ENCODE results near the gene WHAMM.
A peak's percentile ranks its signal among the peaks of the same experiment; 100 is the strongest.
"Not testable (repeated sequence)": the region's sequence is repeated elsewhere in the genome, so short reads cannot be mapped to it uniquely, and the experiment has no call there.

WHAMM gene

DNA sequence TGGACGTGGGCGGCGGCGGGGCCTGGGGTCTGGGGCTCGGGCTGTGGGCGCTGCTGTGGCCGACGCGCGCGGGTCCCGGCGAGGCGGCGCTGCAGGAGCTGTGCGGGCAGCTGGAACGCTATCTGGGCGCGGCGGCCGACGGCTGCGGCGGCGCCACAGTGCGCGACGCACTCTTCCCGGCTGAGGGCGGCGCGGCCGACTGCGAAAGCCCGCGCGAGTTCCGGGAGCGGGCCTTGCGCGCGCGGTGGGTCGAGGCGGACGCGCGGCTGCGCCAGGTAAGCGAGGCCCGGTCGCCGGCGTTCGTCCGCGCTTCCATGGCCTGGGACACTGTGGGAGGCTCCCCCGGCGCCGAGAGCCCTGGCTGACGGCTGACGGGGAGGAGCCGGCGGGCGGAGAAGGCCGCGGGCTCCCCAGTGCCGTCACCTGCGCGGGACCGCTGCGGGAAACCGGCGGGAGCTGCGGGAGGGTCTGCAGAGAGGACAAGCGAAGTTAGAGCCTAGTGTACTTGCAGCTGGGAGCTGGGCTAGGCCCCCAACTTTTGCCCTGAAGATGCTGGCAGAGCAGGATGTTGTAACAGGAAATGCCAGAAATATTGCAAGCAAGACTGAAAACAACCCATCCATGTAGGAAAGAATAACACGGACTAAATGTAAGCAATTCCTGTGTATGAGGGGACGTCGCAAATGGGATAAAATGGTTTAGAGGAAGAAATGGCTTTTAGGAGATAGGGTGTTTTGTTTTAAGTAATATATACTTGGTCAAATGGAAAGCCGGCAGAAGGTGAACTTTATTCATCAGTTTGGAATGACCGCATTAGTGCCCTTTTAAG is 847 bp downstream of the WHAMM start:
- H3K36me3 Mint-ChIP-seq, result peaks cover 9% of the 10 kb centered on the region
- DNase-seq (ENCODE audit: low spot score in 2 of 2) (peak; percentile 32), ATAC-seq (ENCODE audit: low read depth) (peak; percentile 17)
- H3K4me3 Mint-ChIP-seq, result peak overlapping the region; percentile 88
- no peaks in the 10 kb centered on the region for H3K9me3 Mint-ChIP-seq
- peak overlapping the region; percentile 96 for H3K27ac Mint-ChIP-seq
- peaks cover 33% of the 10 kb centered on the region for H3K4me1 Mint-ChIP-seq
- H3K27me3 Mint-ChIP-seq, result no peaks in the 10 kb centered on the region

- DNase-seq (ENCODE audit: low spot score in 2 of 2), result peak in 1 of 2 donors; percentile 45
- Mint-ChIP-seq H3K4me1 (peaks cover 31% of the 10 kb centered on the region), H3K27me3 (no peaks in the 10 kb centered on the region), H3K27ac (peak overlapping the region; percentile 96), H3K36me3 (peaks cover 9% of the 10 kb centered on the region), H3K4me3 (peak overlapping the region; percentile 88), H3K9me3 (no peaks in the 10 kb centered on the region)
- ATAC-seq (ENCODE audit: low read depth), result no peak
These were observed 1.5 kb downstream of the WHAMM start for GRCh38 chr15:82810890-82811426.

- ATAC-seq (ENCODE audit: low read depth) (no peak), DNase-seq (ENCODE audit: low spot score in 2 of 2) (no peak)
- Mint-ChIP-seq H3K27ac (peak overlapping the region; percentile 96), H3K27me3 (no peaks in the 10 kb centered on the region), H3K4me1 (peaks cover 28% of the 10 kb centered on the region), H3K36me3 (peaks cover 16% of the 10 kb centered on the region), H3K9me3 (no peaks in the 10 kb centered on the region), H3K4me3 (no peak overlapping the region)
These were observed 3.6 kb downstream of the WHAMM start for GRCh38 chr15:82812994-82813393.

GRCh38 chr15:82820128-82820527 is 10.7 kb downstream of the WHAMM start:
- H3K36me3 Mint-ChIP-seq, result peaks cover 28% of the 10 kb centered on the region
- no peak overlapping the region for H3K27ac Mint-ChIP-seq
- no peak for DNase-seq (ENCODE audit: low spot score in 2 of 2)
- H3K4me3 Mint-ChIP-seq, result no peak overlapping the region
- H3K9me3 Mint-ChIP-seq, result no peaks in the 10 kb centered on the region
- ATAC-seq (ENCODE audit: low read depth), result no peak
- no peaks in the 10 kb centered on the region for H3K27me3 Mint-ChIP-seq
- H3K4me1 Mint-ChIP-seq, result peaks cover 4% of the 10 kb centered on the region

DNA sequence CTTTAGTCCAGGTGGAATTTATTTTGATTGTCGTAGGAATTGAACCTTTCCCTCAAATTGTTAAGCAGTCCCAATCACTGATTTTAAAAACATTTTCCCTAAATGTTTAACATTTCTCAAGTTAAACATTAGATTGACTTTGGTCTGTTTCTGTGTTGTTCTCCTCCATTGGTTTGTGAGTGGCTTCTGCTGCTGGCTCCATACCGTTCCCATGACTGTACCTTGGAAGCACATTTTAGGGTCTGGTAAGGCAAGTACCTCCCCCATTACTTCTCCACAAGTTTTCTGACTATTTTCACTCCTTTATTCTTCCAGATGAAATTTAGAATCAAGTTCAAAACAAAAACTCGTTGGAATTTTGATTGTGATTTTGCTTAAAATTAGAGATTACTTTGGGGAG is 12.0 kb downstream of the WHAMM start:
- not testable (repeated sequence) for H3K27me3 Mint-ChIP-seq; H3K27ac Mint-ChIP-seq; H3K4me3 Mint-ChIP-seq; H3K9me3 Mint-ChIP-seq; H3K4me1 Mint-ChIP-seq; ATAC-seq (ENCODE audit: low read depth); DNase-seq (ENCODE audit: low spot score in 2 of 2)
- H3K36me3 Mint-ChIP-seq, result peaks cover 28% of the 10 kb centered on the region

GRCh38 chr15:82821851-82822250 is 12.4 kb downstream of the WHAMM start:
- not testable (repeated sequence) for H3K27ac Mint-ChIP-seq; H3K9me3 Mint-ChIP-seq; H3K4me1 Mint-ChIP-seq; ATAC-seq (ENCODE audit: low read depth); DNase-seq (ENCODE audit: low spot score in 2 of 2); H3K27me3 Mint-ChIP-seq; H3K4me3 Mint-ChIP-seq
- peaks cover 26% of the 10 kb centered on the region for H3K36me3 Mint-ChIP-seq

- DNase-seq (ENCODE audit: low spot score in 2 of 2), result no peak
- Mint-ChIP-seq H3K4me3 (no peak overlapping the region), H3K9me3 (no peaks in the 10 kb centered on the region), H3K27ac (no peak overlapping the region), H3K4me1 (no peaks in the 10 kb centered on the region), H3K36me3 (peaks cover 27% of the 10 kb centered on the region), H3K27me3 (no peaks in the 10 kb centered on the region)
- no peak for ATAC-seq (ENCODE audit: low read depth)
These were observed 13.6 kb downstream of the WHAMM start for GRCh38 chr15:82823049-82823448.

DNA sequence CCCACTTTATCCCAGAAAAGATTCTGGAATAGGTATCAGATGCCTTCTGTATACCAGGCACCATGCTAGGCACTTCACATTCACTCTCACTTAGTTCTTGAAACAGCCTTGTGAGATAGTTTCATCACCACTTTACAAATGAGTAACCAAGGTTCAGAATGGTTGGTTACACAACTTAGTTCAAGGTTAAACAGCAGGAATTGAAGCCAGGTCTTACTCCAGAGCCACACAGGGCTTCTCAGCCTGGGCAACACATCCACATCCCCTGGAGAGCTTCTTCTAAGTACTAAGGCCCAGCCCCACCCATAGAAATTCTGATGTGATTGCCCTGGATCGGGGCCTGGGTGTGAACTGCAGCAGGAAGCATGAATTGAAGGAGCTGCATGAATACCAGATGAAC is 18.6 kb downstream of the WHAMM start:
- H3K27me3 Mint-ChIP-seq, result no peaks in the 10 kb centered on the region
- DNase-seq (ENCODE audit: low spot score in 2 of 2), result no peak
- H3K9me3 Mint-ChIP-seq, result no peaks in the 10 kb centered on the region
- H3K4me1 Mint-ChIP-seq, result peaks cover 7% of the 10 kb centered on the region
- no peak overlapping the region for H3K4me3 Mint-ChIP-seq
- no peak for ATAC-seq (ENCODE audit: low read depth)
- no peak overlapping the region for H3K27ac Mint-ChIP-seq
- H3K36me3 Mint-ChIP-seq, result peaks cover 36% of the 10 kb centered on the region

GRCh38 chr15:82829234-82829633 is 19.8 kb downstream of the WHAMM start:
- Mint-ChIP-seq H3K4me3 (no peak overlapping the region), H3K27ac (no peak overlapping the region), H3K4me1 (peaks cover 7% of the 10 kb centered on the region), H3K9me3 (no peaks in the 10 kb centered on the region), H3K27me3 (no peaks in the 10 kb centered on the region), H3K36me3 (peaks cover 41% of the 10 kb centered on the region)
- no peak for ATAC-seq (ENCODE audit: low read depth)
- DNase-seq (ENCODE audit: low spot score in 2 of 2), result no peak

GRCh38 chr15:82830427-82831173 is 21.2 kb downstream of the WHAMM start:
- no peak for DNase-seq (ENCODE audit: low spot score in 2 of 2)
- Mint-ChIP-seq H3K36me3 (peaks cover 46% of the 10 kb centered on the region), H3K4me3 (no peak overlapping the region), H3K27me3 (no peaks in the 10 kb centered on the region), H3K4me1 (peaks cover 7% of the 10 kb centered on the region), H3K27ac (no peak overlapping the region), H3K9me3 (no peaks in the 10 kb centered on the region)
- ATAC-seq (ENCODE audit: low read depth), result no peak

DNA sequence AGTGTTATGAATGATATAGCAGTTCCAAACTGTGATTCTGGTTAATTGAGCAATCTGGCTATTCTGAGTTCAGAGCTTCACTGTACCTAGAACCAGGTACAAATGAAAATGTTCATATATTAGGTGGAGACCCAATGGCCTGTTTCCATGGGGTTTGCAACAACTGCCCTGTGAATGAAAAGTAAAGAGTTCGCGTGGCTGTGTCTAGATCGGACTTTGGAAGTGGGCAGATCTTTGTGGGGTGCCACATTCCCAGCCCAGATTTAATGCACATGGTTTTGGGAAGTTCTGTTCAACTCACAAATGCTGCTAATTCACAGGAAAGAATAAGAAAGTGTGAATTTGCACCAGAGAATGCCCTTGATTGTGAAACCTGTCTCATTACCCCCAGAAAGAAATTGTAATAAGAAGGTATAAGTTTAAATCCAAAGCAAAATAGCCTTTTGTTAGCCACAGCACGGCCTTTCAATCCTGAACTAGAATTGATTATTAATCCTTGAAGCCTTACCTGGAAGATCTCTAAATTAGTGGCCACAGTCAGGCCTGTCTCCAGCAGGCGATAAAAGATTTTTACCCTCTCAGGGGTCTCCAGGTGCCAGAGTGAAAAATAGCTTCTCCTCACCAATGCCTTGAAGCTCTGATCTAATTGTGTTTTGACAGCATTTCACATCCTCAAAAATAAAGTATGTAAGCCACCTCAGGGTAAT is 22.6 kb downstream of the WHAMM start:
- no peak overlapping the region for H3K27ac Mint-ChIP-seq
- ATAC-seq (ENCODE audit: low read depth) (no peak), DNase-seq (ENCODE audit: low spot score in 2 of 2) (no peak)
- H3K36me3 Mint-ChIP-seq, result peaks cover 55% of the 10 kb centered on the region
- no peak overlapping the region for H3K4me3 Mint-ChIP-seq
- H3K9me3 Mint-ChIP-seq, result no peaks in the 10 kb centered on the region
- H3K27me3 Mint-ChIP-seq, result no peaks in the 10 kb centered on the region
- peaks cover 9% of the 10 kb centered on the region for H3K4me1 Mint-ChIP-seq

GRCh38 chr15:82832601-82833361 is 23.4 kb downstream of the WHAMM start:
- H3K9me3 Mint-ChIP-seq, result no peaks in the 10 kb centered on the region
- DNase-seq (ENCODE audit: low spot score in 2 of 2), result no peak

GRCh38 chr15:82833362-82833682 is 23.9 kb downstream of the WHAMM start:
- H3K4me3 Mint-ChIP-seq, result no peak overlapping the region
- ATAC-seq (ENCODE audit: low read depth) (no peak), DNase-seq (ENCODE audit: low spot score in 2 of 2) (no peak)
- peaks cover 2% of the 10 kb centered on the region for H3K9me3 Mint-ChIP-seq
- H3K27ac Mint-ChIP-seq, result peak overlapping the region; percentile 58
- no peaks in the 10 kb centered on the region for H3K27me3 Mint-ChIP-seq
- H3K36me3 Mint-ChIP-seq, result peaks cover 55% of the 10 kb centered on the region
- peaks cover 11% of the 10 kb centered on the region for H3K4me1 Mint-ChIP-seq

More at GRCh38 chr15:82832601-82833361, 23.4 kb downstream of the WHAMM start:
- Mint-ChIP-seq H3K4me1 (peaks cover 9% of the 10 kb centered on the region), H3K36me3 (peaks cover 56% of the 10 kb centered on the region), H3K4me3 (no peak overlapping the region), H3K27ac (peak overlapping the region; percentile 58), H3K27me3 (no peaks in the 10 kb centered on the region)
- peak; percentile 29 for ATAC-seq (ENCODE audit: low read depth)
